ENCODE measurements around the gene SCIN. TPM values are rescaled to one million over a fixed set of nuclear protein-coding genes. Genes with fewer than 3 reads are reported as not detected.

The SCIN gene
- total RNA-seq, 1 donor from 2014 or later, result 0.65 TPM

DNA sequence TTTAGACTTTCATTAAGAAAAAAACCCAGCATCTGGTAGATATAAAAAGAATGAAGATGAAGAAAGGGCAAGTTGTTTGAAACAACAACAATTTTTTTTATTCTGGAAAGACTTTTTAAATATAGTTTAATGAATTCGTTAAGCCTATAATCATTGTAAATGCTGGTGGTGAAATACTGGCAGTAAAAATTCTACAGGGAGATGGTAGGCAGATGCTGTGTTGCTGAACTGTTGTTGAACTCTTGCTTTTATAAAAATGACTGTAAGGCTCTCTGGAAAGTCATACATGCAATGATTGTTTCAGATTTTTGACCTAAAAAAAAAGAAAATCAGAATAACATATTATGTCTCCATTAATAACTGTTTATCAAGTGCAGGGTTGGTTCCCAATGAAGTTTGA, 39.0 kb downstream of the SCIN start:
- H3K4me3 Mint-ChIP-seq (ENCODE audit: unreplicated experiment), result no peak overlapping the region
- H3K4me1 Mint-ChIP-seq (ENCODE audit: low read depth), result no peaks in the 10 kb centered on the region
- no peaks in the 10 kb centered on the region for H3K27me3 Mint-ChIP-seq (ENCODE audit: low read depth)
- TF ChIP-seq, protein P1, sequence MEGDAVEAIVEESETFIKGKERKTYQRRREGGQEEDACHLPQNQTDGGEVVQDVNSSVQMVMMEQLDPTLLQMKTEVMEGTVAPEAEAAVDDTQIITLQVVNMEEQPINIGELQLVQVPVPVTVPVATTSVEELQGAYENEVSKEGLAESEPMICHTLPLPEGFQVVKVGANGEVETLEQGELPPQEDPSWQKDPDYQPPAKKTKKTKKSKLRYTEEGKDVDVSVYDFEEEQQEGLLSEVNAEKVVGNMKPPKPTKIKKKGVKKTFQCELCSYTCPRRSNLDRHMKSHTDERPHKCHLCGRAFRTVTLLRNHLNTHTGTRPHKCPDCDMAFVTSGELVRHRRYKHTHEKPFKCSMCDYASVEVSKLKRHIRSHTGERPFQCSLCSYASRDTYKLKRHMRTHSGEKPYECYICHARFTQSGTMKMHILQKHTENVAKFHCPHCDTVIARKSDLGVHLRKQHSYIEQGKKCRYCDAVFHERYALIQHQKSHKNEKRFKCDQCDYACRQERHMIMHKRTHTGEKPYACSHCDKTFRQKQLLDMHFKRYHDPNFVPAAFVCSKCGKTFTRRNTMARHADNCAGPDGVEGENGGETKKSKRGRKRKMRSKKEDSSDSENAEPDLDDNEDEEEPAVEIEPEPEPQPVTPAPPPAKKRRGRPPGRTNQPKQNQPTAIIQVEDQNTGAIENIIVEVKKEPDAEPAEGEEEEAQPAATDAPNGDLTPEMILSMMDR (IDR thresholded peaks at IDR 0.05), result no peak
- H3K36me3 Mint-ChIP-seq (ENCODE audit: low read depth), result no peaks in the 10 kb centered on the region
- no peak overlapping the region for H3K27ac Mint-ChIP-seq (ENCODE audit: unreplicated experiment)
- DNase-seq (ENCODE audit: low spot score), result no peak
- H3K9me3 Mint-ChIP-seq (ENCODE audit: low read depth), result no peaks in the 10 kb centered on the region

DNA sequence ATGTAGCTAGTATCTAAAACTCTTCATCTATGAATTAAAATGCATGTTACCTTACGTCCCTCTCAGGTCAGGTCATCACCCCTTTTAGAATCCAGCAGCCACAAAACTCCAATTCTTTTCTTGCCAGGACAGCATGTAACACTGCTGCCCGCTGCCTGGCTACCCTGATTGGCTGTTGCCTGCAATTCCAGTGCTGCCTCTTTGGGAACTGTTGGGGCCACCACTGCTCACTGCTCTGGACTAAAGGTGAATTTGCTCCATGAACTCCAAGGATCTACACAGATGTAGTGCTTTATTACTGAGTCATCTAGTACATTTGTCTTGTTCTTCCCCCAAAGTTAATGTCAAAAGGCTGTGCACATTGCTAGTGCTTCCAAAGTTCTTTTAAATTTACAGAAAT, 40.4 kb downstream of the SCIN start:
- TF ChIP-seq, protein P1 (IDR thresholded peaks at IDR 0.05), result no peak
- Mint-ChIP-seq H3K27me3 (ENCODE audit: low read depth) (no peaks in the 10 kb centered on the region), H3K27ac (ENCODE audit: unreplicated experiment) (no peak overlapping the region), H3K4me1 (ENCODE audit: low read depth) (no peaks in the 10 kb centered on the region), H3K36me3 (ENCODE audit: low read depth) (no peaks in the 10 kb centered on the region), H3K9me3 (ENCODE audit: low read depth) (no peaks in the 10 kb centered on the region), H3K4me3 (ENCODE audit: unreplicated experiment) (no peak overlapping the region)
- no peak for DNase-seq (ENCODE audit: low spot score)

DNA sequence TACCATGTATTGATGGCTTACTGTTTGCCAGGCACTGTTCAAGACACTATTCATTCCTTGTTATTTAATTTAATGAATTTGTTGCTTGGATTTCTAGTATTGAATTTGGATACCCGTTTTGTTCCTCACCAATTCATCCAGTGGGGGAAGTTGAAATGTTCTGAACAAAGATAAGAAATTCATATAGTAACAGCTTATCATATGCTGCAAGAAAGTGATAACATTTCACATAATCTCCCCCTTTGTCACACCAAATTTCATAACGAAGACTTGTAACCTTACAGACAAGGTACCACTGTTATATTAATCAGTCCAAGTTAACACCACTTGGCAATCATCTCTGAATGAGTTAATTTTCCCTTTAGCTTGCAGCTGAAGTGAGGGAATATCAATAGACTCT, 42.1 kb downstream of the SCIN start:
- Mint-ChIP-seq H3K36me3 (ENCODE audit: low read depth) (no peaks in the 10 kb centered on the region), H3K27me3 (ENCODE audit: low read depth) (no peaks in the 10 kb centered on the region), H3K27ac (ENCODE audit: unreplicated experiment) (no peak overlapping the region), H3K4me1 (ENCODE audit: low read depth) (no peaks in the 10 kb centered on the region), H3K4me3 (ENCODE audit: unreplicated experiment) (no peak overlapping the region), H3K9me3 (ENCODE audit: low read depth) (no peaks in the 10 kb centered on the region)
- TF ChIP-seq, protein P1 (IDR thresholded peaks at IDR 0.05), result no peak
- no peak for DNase-seq (ENCODE audit: low spot score)

DNA sequence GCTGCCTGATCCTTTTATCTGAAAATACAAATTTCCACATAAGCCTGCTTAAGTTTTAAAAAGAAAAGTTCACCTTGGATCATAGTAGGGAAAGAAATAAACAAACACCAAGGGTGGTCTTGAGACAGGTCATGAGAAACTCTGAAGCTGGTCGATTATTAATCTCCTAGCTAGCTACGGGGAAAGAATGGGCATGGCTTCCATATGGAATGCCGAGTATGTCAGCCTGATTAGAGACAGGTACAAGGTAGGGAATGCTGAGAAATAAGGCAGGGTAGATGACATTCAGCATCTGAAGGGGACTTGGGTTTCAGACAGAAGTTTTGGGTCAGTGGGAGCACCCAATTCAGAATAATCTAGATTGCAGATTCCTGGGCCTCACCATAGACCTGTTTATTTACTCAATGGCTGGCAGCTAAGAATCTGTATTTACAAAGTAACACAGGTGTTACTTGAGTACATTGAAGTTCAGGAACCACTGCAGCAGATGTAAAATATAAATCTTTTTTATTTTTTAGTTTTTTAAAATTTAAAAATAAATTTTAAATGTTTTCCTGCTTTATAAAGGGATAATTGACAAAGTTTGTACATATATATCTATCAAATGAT, 49.0 kb downstream of the SCIN start:
- Mint-ChIP-seq H3K27ac (ENCODE audit: unreplicated experiment) (no peak overlapping the region), H3K27me3 (ENCODE audit: low read depth) (no peaks in the 10 kb centered on the region), H3K36me3 (ENCODE audit: low read depth) (no peaks in the 10 kb centered on the region), H3K9me3 (ENCODE audit: low read depth) (no peaks in the 10 kb centered on the region), H3K4me1 (ENCODE audit: low read depth) (peaks cover 7% of the 10 kb centered on the region), H3K4me3 (ENCODE audit: unreplicated experiment) (no peak overlapping the region)
- TF ChIP-seq, protein P1 (IDR thresholded peaks at IDR 0.05), result no peak
- no peak for DNase-seq (ENCODE audit: low spot score)

DNA sequence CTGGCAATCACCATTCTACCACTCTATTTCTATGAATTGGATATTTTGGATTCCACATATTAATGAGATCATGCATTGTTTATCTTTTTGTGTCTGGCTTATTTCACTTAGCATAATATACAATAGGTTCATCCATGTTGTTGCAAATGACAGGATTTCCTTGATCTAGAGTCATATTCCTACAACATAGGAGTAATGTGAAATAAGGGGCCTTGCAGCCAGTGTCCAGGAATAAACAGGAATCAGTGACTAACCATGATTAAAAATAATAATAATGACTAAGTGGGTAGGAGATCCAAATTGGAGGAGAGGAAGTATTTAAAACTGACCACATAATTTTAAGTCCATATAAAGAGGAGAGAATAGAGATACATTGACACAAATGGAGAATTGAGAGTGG, 49.9 kb downstream of the SCIN start:
- Mint-ChIP-seq H3K36me3 (ENCODE audit: low read depth) (no peaks in the 10 kb centered on the region), H3K4me3 (ENCODE audit: unreplicated experiment) (no peak overlapping the region), H3K27ac (ENCODE audit: unreplicated experiment) (no peak overlapping the region), H3K9me3 (ENCODE audit: low read depth) (no peaks in the 10 kb centered on the region), H3K4me1 (ENCODE audit: low read depth) (peaks cover 7% of the 10 kb centered on the region), H3K27me3 (ENCODE audit: low read depth) (no peaks in the 10 kb centered on the region)
- no peak for DNase-seq (ENCODE audit: low spot score)
- TF ChIP-seq, protein P1 (IDR thresholded peaks at IDR 0.05), result no peak
